Forelimb muscle (tissue), 1 donor: Measurements from ENCODE around the gene OBP2B. TPM values are rescaled to one million over a fixed set of nuclear protein-coding genes. Genes with fewer than 3 reads are reported as not detected.

Source experiments
- DNase-seq: peaks from one replicate; pipeline ENCODE4 v3.0.0-alpha.2; 2013; ENCODE audit warnings: low read depth
- polyA plus RNA-seq: library from polyadenylated mRNA; unstranded; fragments of 120-200 nt; gene quantifications from one replicate; pipeline ENCODE4 v1.2.1, GENCODE V29; 2013; ENCODE audit not compliant: insufficient read length

Gene OBP2B
- polyA plus RNA-seq, 1 donor = not detected

DNA sequence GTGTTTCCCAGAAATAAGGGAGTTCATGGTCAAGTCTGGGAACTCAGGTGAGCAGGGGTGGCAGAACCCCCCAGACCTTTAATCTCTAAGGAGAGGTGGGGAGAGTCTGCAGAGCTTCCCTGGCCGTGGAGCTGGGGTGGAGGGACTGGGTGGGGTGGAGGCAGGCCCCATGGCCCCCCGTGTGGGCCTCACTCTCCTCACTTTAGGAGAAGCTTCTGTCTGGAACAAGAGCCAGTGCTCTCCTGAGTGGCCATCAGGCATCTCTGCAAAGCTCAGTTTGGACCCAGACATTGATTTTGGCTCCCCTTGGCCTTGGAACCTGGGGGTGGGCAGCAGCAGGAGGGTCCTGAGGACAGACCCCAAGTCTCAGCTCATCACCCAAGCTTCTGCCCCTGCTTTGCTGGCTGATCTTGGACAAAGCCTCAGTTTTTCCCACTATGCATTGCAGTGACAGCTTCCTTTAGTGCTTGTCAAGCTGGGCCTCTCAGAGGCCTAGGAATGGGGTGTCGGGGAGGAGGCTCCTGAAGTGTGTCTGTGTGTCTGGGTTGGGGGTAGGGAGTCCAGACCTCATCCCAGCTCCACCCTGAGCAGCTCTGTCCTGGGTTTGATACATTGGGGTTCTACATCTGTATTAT lies 41.8 kb downstream of the OBP2B start:
- no peak for DNase-seq

DNA sequence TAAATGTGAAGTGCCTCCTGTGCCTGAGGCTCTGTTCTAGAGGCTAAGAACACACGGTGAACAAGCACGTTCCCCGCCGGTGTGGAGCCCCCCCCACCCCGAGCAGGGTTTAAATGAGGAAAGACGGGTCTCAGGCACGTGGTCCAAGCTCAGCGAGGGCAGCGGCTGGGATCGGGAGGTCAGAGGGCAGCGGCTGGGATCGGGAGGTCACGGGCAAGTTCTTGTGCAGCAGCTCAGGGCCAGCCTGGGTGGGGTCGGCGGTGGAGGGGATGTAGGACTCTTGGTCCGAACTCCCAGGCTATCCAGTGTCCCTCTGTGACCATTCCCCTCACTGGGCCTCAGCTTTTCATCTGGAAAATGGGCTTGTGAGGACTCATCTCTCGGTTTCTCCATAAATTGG lies 42.7 kb downstream of the OBP2B start:
- DNase-seq = no peak

DNA sequence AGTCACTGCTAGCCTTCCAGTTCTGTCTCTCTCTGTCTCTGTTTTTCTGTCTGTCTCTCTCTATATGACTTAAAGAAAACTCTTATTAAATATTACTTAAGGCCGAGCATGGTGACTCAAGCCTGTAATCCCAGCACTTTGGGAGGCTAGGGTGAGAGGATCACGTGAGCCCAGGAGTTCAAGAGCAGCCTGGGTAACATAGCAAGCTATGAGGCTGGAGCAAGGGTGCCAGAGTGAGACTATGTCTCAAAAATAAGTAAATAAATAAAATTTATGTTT lies 43.7 kb downstream of the OBP2B start:
- DNase-seq = no peak

DNA sequence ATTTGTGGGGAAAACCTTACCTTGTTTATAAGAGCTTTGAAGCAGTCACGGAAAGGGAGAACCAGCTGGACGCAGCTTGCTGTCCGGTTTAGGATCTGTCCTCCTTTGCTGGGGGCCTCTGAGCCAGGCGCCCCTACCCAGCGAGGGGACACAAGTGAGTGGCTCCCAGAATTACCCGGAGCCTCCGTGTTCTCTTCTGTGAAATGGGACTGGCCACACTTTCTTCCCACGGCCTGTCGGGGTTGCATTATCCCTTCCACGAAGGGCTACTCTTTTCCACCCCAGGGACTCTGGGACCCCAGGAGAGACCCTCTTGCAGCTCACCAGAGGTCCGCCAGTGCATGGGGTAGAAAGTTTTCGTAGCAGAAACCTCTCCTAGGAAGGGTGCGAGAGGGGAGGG lies 44.9 kb downstream of the OBP2B start:
- DNase-seq = no peak

DNA sequence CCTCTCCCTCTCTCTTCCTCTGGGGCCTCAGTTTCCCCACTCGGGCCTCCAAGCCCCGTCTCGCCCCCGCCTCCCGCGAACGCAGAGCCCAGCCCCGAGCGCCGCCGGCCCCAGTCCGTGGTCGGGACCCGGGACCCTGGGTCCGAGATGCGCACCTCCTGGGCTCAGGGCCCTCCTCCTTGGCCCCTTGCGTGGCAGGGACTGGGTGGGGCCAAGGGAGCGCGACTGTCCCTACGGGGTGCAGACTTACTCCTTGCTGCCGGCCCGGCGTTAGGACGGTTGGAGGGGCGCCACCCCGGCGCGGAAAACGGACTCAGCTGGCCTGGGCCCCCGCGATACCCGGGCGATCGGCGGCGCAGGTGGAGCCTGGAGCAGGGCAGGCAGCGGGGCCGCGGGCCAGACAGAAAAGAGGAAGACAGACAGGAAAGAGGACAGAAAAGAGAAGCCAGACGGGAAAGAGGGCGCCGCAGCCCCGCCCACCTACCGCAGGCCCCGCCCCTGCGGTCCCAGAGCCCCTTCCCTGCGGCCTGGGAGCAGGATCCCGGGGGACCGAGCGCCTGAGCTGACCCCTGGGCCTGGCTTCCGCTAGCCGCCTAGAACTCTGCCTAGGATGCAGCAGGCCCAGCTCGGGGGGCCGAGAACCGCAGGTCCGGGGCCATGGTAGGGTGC lies 45.4 kb downstream of the OBP2B start, which contains the start of gene GBGT1:
Gene GBGT1, minus strand, starts transcription at position 411 of the 669 bp plus-strand sequence. CDS start 1,502 bp downstream, outside the sequence.
- DNase-seq = no peak

DNA sequence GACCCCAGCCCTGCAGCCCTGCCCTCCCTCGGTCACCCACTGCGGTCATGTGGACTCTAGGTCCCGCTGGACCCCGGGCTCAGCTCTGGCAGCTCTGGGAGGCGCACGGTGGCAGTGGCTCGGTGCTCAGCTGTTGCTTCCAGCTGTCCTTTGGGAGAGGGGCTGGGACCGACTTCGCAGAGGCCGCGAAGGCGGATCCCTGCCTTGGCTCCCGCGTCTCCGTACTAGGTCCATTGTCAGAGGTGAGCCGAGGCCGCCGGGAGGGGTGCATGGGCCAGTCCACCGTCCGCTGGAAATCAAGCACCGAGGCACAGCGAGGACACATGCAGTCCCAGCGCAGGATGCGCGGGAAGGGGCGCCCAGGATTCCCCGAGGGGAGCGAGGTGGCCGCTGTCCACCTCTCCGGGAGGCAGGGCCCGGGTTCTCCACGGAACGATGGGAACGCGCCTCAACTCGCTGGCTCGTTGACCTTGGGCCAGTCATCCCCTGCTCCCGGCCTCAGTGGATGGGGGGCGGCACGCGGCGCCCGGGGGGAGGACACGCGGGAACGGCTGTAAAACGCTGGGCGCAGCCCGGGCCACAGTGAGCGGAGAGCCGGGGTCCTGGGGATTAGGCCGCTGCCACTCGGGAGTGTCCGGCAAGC lies 46.1 kb downstream of the OBP2B start:
- no peak for DNase-seq

DNA sequence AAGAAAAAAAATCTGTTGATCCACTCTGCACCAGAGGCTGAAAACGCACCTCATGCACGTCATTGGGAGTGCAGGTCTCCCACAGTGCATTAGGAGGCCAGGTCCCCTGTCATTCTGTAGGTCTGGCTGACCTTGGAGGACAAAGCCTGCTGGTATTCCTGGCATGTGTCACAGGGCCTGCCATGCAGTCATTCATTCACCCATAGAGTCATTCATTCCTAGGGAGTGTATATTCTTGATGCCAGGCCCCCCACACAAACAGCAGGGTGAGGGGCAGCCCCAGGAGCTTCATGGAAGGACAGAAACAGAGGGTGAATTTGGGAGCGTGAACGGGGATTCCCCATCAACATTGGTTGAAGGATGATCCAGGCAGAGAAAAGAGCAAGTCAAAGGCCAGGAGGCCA lies 47.5 kb downstream of the OBP2B start:
- DNase-seq = no peak

DNA sequence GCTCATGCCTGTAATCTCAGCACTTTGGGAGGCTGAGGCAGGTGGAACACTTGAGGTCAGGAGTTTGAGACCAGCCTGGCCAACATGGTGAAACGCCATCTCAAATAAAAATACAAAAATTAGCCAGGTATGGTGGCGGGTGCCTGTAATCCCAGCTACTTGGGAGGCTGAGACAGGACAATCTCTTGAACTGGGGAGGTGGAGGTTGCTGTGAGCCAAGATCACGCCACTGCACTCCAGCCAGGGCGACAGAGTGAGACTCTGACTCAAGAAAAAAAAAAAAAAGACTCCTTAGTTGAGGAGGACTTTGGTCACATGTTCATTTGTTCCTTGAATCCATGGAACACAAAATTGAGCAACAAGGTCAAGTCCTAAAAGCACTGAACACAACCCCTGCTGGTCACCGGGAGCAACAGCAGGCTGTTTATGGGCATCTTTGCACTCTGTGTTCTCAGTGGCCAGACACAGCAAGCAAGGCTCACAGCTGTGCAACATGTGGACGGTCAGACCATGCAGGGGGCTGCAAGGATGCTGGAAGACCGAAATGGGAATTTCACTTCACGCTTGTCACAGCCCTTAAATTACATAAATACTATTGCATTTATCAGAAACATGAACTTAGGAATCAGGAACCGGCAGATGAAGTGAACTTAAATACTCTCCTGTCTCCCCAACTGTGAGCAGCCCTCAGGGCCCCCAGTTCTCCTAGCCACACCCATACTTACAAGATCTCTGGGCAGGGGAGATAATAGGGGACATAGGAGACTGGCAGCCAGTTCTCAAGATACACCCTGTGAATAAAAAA lies 48.1 kb downstream of the OBP2B start:
- no peak for DNase-seq

DNA sequence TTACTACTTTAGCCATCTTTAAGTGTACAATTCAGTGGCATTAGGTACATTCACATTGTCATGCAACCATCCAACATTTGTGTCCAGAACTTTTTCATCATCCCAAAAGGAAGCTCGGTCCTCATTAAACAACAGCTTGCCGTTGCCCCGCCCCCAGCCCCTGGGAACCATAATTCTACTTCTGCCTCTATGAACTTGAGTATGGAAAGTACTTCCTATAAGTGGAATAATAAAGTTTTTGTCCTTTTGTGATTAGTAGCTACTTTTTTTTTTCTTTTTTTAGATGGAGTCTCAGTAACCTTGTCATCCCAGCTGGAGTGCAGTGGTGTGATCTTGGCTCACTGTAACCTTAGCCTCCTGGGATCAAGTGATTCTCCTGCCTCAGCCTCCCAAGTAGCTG lies 50.4 kb downstream of the OBP2B start:
- no peak for DNase-seq

Other genes starting within 250 kb of the OBP2B start
- 0.39 TPM for gene GFI1B, start 230.6 kb downstream of the OBP2B start, polyA plus RNA-seq
- gene GTF3C5, start 178.3 kb downstream of the OBP2B start, polyA plus RNA-seq = 46.2 TPM
- 1.8 TPM for gene CEL, start 147.3 kb downstream of the OBP2B start, polyA plus RNA-seq
- 50.3 TPM for gene RALGDS, start 88.0 kb downstream of the OBP2B start, polyA plus RNA-seq
- gene GBGT1, start 45.3 kb downstream of the OBP2B start, polyA plus RNA-seq = 3.6 TPM
- 1.3 TPM for gene ABO, start 66.0 kb upstream of the OBP2B start, polyA plus RNA-seq
- 20.5 TPM for gene SURF6, start 126.9 kb upstream of the OBP2B start, polyA plus RNA-seq
- 23.0 TPM for gene MED22, start 138.9 kb upstream of the OBP2B start, polyA plus RNA-seq
- 2,437 TPM for gene RPL7A, start 139.0 kb upstream of the OBP2B start, polyA plus RNA-seq
- gene SURF1, start 147.2 kb upstream of the OBP2B start, polyA plus RNA-seq = 30.6 TPM
- 12.2 TPM for gene SURF2, start 147.3 kb upstream of the OBP2B start, polyA plus RNA-seq
- 84.6 TPM for gene SURF4, start 166.8 kb upstream of the OBP2B start, polyA plus RNA-seq
- 2.2 TPM for gene STKLD1, start 167.1 kb upstream of the OBP2B start, polyA plus RNA-seq
- 35.9 TPM for gene REXO4, start 208.8 kb upstream of the OBP2B start, polyA plus RNA-seq
- gene ADAMTS13, start 213.1 kb upstream of the OBP2B start, polyA plus RNA-seq = 7.8 TPM